HepG2 (cell line): ENCODE data around the gene LCAT. TPM values are rescaled to one million over a fixed set of nuclear protein-coding genes. Genes with fewer than 3 reads are reported as not detected.

Source experiments
- FOXA3 ChIP-seq: IDR thresholded peaks from 2 replicates; pipeline ENCODE4 v1.6.1; 2016; ENCODE audit warnings: missing genetic modification reagents, missing compliant biosample characterization
- HHEX ChIP-seq: IDR thresholded peaks from 2 replicates; pipeline ENCODE4 v1.6.1; 2016; ENCODE audit warnings: control low read depth
- HNF4G ChIP-seq, 2 experiments: sonication (generic) in 1 of 2; formaldehyde crosslinking in 1 of 2; IDR thresholded peaks; 2 replicates each; pipeline versions ENCODE4 v1.4.0 to v1.6.1; 2011 to 2020; ENCODE audit warnings: borderline replicate concordance in 2 of 2, low read depth in 2 of 2, mild to moderate bottlenecking in 2 of 2, low read length in 1 of 2, missing genetic modification reagents in 1 of 2, moderate library complexity in 1 of 2
- KDM5B ChIP-seq: sonication (generic); formaldehyde crosslinking; IDR thresholded peaks from 2 replicates; pipeline ENCODE4 v1.4.0; 2020; ENCODE audit warnings: missing genetic modification reagents, mild to moderate bottlenecking, borderline replicate concordance
- MIER3 ChIP-seq: IDR thresholded peaks from 2 replicates; pipeline ENCODE4 v1.6.1; 2016; ENCODE audit warnings: missing compliant biosample characterization, borderline replicate concordance
- MTF1 ChIP-seq: sonication (generic); formaldehyde crosslinking; IDR thresholded peaks from 2 replicates; pipeline ENCODE4 v1.5.0; 2020; ENCODE audit warnings: missing genetic modification reagents
- NFYC ChIP-seq: IDR thresholded peaks from 2 replicates; pipeline ENCODE4 v1.6.1; 2016; ENCODE audit warnings: missing genetic modification reagents, missing compliant biosample characterization
- NR2F6 ChIP-seq, 2 experiments: IDR thresholded peaks; 2 replicates each; pipeline ENCODE4 v1.6.1; 2016; ENCODE audit warnings: antibody characterized with exemption in 1 of 2, mild to moderate bottlenecking in 1 of 2
- RCOR2 ChIP-seq: IDR thresholded peaks from 2 replicates; pipeline ENCODE4 v1.6.1; 2016; ENCODE audit warnings: missing biosample characterization, missing genetic modification reagents
- REXO4 ChIP-seq: sonication (generic); formaldehyde crosslinking; IDR thresholded peaks from 2 replicates; pipeline ENCODE4 v1.8.0; 2022; ENCODE audit warnings: missing genetic modification reagents, mild to moderate bottlenecking, borderline replicate concordance
- SKI ChIP-seq: fragments of 450-650 bp; IDR thresholded peaks from one replicate; pipeline ENCODE4 v1.6.1; 2018; ENCODE audit warnings: mild to moderate bottlenecking; ENCODE audit not compliant: partially characterized antibody
- TAF1 ChIP-seq: sonication (generic); formaldehyde crosslinking; IDR thresholded peaks from 2 replicates; pipeline ENCODE4 v1.4.0; 2020; ENCODE audit warnings: missing genetic modification reagents
- ZIK1 ChIP-seq: sonication (generic); formaldehyde crosslinking; IDR thresholded peaks from 2 replicates; pipeline ENCODE4 v1.5.0; 2020; ENCODE audit warnings: mild to moderate bottlenecking, low read depth, missing genetic modification reagents, borderline replicate concordance
- ZNF205 ChIP-seq: IDR thresholded peaks from 2 replicates; pipeline ENCODE4 v1.6.1; 2018; ENCODE audit warnings: missing biosample characterization, missing genetic modification reagents
- ZNF367 ChIP-seq: sonication (generic); formaldehyde crosslinking; IDR thresholded peaks from 2 replicates; pipeline ENCODE4 v1.4.0; 2020; ENCODE audit warnings: missing genetic modification reagents, borderline replicate concordance
- ZNF563 ChIP-seq: sonication (generic); formaldehyde crosslinking; IDR thresholded peaks from 2 replicates; pipeline ENCODE4 v1.8.0; 2022; ENCODE audit warnings: mild to moderate bottlenecking, moderate library complexity, missing genetic modification reagents
- ZNF724P ChIP-seq: sonication (generic); formaldehyde crosslinking; IDR thresholded peaks from 2 replicates; pipeline ENCODE4 v1.8.0; 2022; ENCODE audit warnings: missing genetic modification reagents, borderline replicate concordance
- ZNF737 ChIP-seq: sonication (generic); formaldehyde crosslinking; IDR thresholded peaks from 2 replicates; pipeline ENCODE4 v1.5.0; 2020; ENCODE audit warnings: missing genetic modification reagents, mild to moderate bottlenecking, borderline replicate concordance
- ZNF781 ChIP-seq: sonication (generic); formaldehyde crosslinking; IDR thresholded peaks from 2 replicates; pipeline ENCODE4 v1.5.1; 2020; ENCODE audit warnings: borderline replicate concordance, mild to moderate bottlenecking, missing genetic modification reagents; ENCODE audit errors: not compliant biosample characterization
- polyA plus RNA-seq, 8 experiments: library from polyadenylated mRNA; depleted of rRNA in 3 of 8; stranded (reverse) in 7 of 8; unstranded in 1 of 8; fragments of >200 nt; fragmentation: Illumina TruSeq in 4 of 8; extraction: Trizol in 4 of 8; gene quantifications; 2 replicates each; pipeline versions ENCODE4 v1.2.1 to v1.2.3, GENCODE V29; 2011 to 2016; ENCODE audit warnings: low read depth in 4 of 8, missing spikeins in 1 of 8, mixed read lengths in 1 of 8; ENCODE audit not compliant: insufficient read depth in 1 of 8
- total RNA-seq, 5 experiments: library from RNA; depleted of rRNA; stranded (reverse); fragments of >200 nt; fragmentation: Illumina TruSeq; extraction: Trizol; gene quantifications; 2 replicates each; pipeline ENCODE4 v1.2.3, GENCODE V29; 2016; ENCODE audit warnings: low read depth in 1 of 5
- TF ChIP-seq, protein P1 (sequence below): sonication (generic); formaldehyde crosslinking; IDR thresholded peaks from 2 replicates; pipeline ENCODE4 v1.5.0; 2020; ENCODE audit warnings: mild to moderate bottlenecking, missing genetic modification reagents, moderate library complexity
- TF ChIP-seq, protein P2 (sequence below): sonication (generic); formaldehyde crosslinking; IDR thresholded peaks from 2 replicates; pipeline ENCODE4 v1.4.0; 2020; ENCODE audit warnings: mild to moderate bottlenecking, missing genetic modification reagents, borderline replicate concordance
- TF ChIP-seq, protein P3 (sequence below): sonication (generic); formaldehyde crosslinking; conservative IDR thresholded peaks from 2 replicates; pipeline ENCODE4 v1.4.0; 2020; ENCODE audit warnings: missing genetic modification reagents
- TF ChIP-seq, protein P4 (sequence below): sonication (generic); formaldehyde crosslinking; IDR thresholded peaks from 2 replicates; pipeline ENCODE4 v1.4.0; 2020; ENCODE audit warnings: missing genetic modification reagents

The LCAT gene
- total and polyA plus RNA-seq, 2 of the 13 experiments (the other 11 are each of a cell fraction or from before 2014, with no cell fraction given): 36.1 to 38.9 TPM

DNA sequence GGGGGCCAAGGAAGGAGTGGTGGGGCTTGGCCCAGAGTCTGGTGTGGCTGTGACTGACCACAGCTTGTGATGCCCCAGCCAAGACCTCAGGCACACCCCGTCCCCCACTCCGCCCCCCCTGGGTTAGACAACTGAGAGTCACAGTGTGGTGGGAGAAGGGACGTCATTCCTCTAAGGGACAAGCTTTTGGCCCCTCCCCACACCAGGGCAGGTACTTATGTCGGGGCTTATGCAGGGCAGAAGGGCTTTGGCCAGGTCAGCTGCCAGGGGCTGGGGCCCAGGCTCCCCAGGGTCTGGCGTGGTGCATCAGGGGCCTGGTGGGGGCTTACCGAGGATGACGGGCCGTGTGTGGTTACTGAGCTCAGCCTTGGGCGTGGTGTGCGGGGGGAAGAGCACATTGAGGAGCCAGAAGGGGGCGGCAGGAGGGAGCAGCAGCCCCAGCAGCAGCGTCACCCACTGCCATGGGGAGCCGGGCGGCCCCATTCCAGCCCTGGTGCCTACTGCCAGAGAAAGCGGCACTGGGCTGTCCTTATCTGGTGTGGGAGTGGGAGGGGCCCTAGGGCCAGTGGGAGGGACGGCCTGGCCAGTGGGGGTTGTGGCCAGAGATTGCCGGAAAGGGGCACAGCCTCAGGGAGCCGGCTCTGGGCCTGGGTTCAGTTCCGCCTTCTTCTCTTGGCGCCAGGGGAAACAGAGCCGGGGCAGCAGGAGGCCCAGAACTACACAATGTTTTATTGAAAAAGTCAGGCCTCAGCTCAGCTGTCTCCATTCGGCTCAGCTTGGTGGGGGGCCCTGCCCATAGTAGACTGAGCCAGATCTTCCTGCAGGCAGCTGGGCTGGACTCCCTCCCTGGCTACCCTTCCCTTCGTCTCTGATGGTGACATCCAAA, at the start of gene LCAT (continued):
- TF ChIP-seq, protein P1, sequence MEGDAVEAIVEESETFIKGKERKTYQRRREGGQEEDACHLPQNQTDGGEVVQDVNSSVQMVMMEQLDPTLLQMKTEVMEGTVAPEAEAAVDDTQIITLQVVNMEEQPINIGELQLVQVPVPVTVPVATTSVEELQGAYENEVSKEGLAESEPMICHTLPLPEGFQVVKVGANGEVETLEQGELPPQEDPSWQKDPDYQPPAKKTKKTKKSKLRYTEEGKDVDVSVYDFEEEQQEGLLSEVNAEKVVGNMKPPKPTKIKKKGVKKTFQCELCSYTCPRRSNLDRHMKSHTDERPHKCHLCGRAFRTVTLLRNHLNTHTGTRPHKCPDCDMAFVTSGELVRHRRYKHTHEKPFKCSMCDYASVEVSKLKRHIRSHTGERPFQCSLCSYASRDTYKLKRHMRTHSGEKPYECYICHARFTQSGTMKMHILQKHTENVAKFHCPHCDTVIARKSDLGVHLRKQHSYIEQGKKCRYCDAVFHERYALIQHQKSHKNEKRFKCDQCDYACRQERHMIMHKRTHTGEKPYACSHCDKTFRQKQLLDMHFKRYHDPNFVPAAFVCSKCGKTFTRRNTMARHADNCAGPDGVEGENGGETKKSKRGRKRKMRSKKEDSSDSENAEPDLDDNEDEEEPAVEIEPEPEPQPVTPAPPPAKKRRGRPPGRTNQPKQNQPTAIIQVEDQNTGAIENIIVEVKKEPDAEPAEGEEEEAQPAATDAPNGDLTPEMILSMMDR (CRISPR knock-in tag): peak; percentile 76
- TF ChIP-seq KDM5B (CRISPR knock-in tag) (0 out of 2 replicates have a peak, but pooled peaks have one; percentile 67), HNF4G (IDR thresholded peaks at IDR 0.05; ENCODE audit: borderline replicate concordance, low read depth, low read length) (no peak), HNF4G (CRISPR knock-in tag; IDR thresholded peaks at IDR 0.05; ENCODE audit: borderline replicate concordance, low read depth) (no peak; the same call in 1 of the 2 replicates), TAF1 (CRISPR knock-in tag) (peak; percentile 75; the same call in 1 of the 2 replicates), RCOR2 (CRISPR knock-in tag) (no peak), ZNF737 (no peak), ZNF367 (no peak), MTF1 (CRISPR knock-in tag) (no peak), FOXA3 (0 out of 2 replicates have a peak, but pooled peaks have one; percentile 51), MIER3 (CRISPR knock-in tag) (0 out of 2 replicates have a peak, but pooled peaks have one; percentile 43), ZIK1 (0 out of 2 replicates have a peak, but pooled peaks have one; percentile 16), ZNF205 (CRISPR knock-in tag) (peak; percentile 31; the same call in 1 of the 2 replicates), HHEX (no peak), ZNF563 (peak; percentile 61; the same call in 1 of the 2 replicates), SKI (no peak), ZNF781 (CRISPR knock-in tag) (peak; percentile 20), REXO4 (peak; percentile 64; the same call in 1 of the 2 replicates), ZNF724P (CRISPR knock-in tag) (peak; percentile 93; the same call in 1 of the 2 replicates), NR2F6 (IDR thresholded peaks at IDR 0.05) (no peak; the same call in 1 of the 2 replicates), NR2F6 (CRISPR knock-in tag; IDR thresholded peaks at IDR 0.05) (no peak), NFYC (CRISPR knock-in tag) (peak; percentile 39; the same call in 1 of the 2 replicates)
- TF ChIP-seq, protein P2, sequence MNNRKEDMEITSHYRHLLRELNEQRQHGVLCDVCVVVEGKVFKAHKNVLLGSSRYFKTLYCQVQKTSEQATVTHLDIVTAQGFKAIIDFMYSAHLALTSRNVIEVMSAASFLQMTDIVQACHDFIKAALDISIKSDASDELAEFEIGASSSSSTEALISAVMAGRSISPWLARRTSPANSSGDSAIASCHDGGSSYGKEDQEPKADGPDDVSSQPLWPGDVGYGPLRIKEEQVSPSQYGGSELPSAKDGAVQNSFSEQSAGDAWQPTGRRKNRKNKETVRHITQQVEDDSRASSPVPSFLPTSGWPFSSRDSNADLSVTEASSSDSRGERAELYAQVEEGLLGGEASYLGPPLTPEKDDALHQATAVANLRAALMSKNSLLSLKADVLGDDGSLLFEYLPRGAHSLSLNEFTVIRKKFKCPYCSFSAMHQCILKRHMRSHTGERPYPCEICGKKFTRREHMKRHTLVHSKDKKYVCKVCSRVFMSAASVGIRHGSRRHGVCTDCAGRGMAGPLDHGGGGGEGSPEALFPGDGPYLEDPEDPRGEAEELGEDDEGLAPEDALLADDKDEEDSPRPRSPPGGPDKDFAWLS: no peak
- TF ChIP-seq, protein P3, sequence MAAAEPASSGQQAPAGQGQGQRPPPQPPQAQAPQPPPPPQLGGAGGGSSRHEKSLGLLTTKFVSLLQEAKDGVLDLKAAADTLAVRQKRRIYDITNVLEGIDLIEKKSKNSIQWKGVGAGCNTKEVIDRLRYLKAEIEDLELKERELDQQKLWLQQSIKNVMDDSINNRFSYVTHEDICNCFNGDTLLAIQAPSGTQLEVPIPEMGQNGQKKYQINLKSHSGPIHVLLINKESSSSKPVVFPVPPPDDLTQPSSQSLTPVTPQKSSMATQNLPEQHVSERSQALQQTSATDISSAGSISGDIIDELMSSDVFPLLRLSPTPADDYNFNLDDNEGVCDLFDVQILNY (CRISPR knock-in tag): peak; percentile 58; the same call in 1 of the 2 replicates
- TF ChIP-seq, protein P4, sequence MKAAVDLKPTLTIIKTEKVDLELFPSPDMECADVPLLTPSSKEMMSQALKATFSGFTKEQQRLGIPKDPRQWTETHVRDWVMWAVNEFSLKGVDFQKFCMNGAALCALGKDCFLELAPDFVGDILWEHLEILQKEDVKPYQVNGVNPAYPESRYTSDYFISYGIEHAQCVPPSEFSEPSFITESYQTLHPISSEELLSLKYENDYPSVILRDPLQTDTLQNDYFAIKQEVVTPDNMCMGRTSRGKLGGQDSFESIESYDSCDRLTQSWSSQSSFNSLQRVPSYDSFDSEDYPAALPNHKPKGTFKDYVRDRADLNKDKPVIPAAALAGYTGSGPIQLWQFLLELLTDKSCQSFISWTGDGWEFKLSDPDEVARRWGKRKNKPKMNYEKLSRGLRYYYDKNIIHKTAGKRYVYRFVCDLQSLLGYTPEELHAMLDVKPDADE (CRISPR knock-in tag): no peak
